Activated CD4-positive, alpha-beta T cell treated with anti-CD3 and anti-CD28 coated beads, Interleukin-2, amount 10 ng/mL, durations not matched to agents 7 days and 5 days (primary cell): ENCODE data around the gene LRP10. TPM values are rescaled to one million over a fixed set of nuclear protein-coding genes. Genes with fewer than 3 reads are reported as not detected.
A peak's percentile ranks its signal among the peaks of the same experiment; 100 is the strongest.
"Not testable (repeated sequence)": the region's sequence is repeated elsewhere in the genome, so short reads cannot be mapped to it uniquely, and the experiment has no call there.

ENCODE experiments used
- CTCF ChIA-PET: fragments of 350-600 bp; sonication (Branson Sonifier 250); formaldehyde crosslinking; loops from one replicate; lab custom pipeline; 2021; ENCODE audit warnings: antibody characterized with exemption; lab: Charles Lee
- POLR2A ChIA-PET: fragments of 350-600 bp; sonication (Branson Sonifier 250); formaldehyde crosslinking; loops from one replicate; lab custom pipeline; 2021; ENCODE audit warnings: antibody characterized with exemption; lab: Charles Lee
- DNase-seq: peaks from one replicate; pipeline ENCODE4 v3.0.0-alpha.2; 2020
- H3K27ac Mint-ChIP-seq: one replicate; pipeline ENCODE4 v1.8.0; 2021; ENCODE audit warnings: mild to moderate bottlenecking, moderate library complexity, mixed read lengths
- H3K27me3 Mint-ChIP-seq: one replicate; pipeline ENCODE4 v1.8.0; 2021; ENCODE audit warnings: mixed read lengths
- H3K36me3 Mint-ChIP-seq: one replicate; pipeline ENCODE4 v1.8.0; 2021; ENCODE audit warnings: low read depth, mixed read lengths
- H3K4me1 Mint-ChIP-seq: one replicate; pipeline ENCODE4 v1.8.0; 2021; ENCODE audit warnings: mixed read lengths
- H3K4me3 Mint-ChIP-seq: one replicate; pipeline ENCODE4 v1.8.0; 2021; ENCODE audit warnings: mild to moderate bottlenecking, moderate library complexity, mixed read lengths
- H3K9me3 Mint-ChIP-seq: one replicate; pipeline ENCODE4 v1.8.0; 2021; ENCODE audit warnings: mixed read lengths
- total RNA-seq, 2 experiments: library from RNA; stranded (reverse); gene quantifications; one replicate each; pipeline ENCODE4 v1.2.3, GENCODE V29; 2021

Gene LRP10
- total RNA-seq, 2 experiments from 2014 or later, result 60.0 to 63.5 TPM

DNA sequence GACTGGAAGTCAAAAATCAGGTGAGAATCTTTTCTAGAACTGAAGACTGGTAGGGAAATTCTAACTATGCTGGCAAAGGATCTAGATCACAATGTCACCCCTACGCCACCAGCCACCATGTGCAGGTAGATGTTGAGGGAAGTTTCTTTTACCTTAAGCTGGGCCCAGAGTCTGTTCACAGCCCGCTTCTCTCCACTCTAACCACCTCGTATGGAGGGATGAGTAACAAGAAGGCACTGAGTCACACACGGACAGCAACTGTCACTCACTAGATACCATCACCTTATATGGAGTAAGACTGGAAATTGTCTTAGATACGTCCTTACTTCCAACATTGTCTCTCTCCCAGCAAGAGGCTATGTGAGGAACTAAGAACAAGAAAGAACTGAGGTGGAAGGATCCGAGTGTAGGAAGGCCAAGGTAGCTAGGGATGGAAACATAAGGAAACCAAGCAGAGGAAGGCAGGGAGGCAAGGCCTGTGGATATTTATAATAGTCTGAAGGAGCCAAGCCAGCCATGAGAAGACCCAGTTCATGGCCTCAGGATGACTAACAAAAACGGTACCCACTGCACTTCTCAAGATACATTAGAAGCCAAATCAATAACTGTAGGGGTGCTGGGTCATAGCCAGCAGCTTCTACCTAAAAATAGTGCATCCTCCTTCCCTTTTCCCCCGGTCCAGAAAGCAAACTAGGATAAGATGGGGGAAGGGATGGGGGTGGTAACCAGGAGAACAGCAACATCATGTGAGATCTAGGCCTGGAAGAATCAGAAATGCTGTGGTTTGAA is 27.0 kb downstream of the LRP10 start:
- no peak overlapping the region for H3K27ac Mint-ChIP-seq
- DNase-seq, result no peak
- peaks cover 23% of the 10 kb centered on the region for H3K4me1 Mint-ChIP-seq
- no peaks in the 10 kb centered on the region for H3K27me3 Mint-ChIP-seq
- CTCF ChIA-PET, result interaction anchor here (1.1 to 7.5 kb wide), 5 partner anchors 12 to 328 kb away, joined by 3 to 61 read pairs (median 7); partner anchors contain the start of gene REM2
- no peak overlapping the region for H3K4me3 Mint-ChIP-seq
- peaks cover 28% of the 10 kb centered on the region for H3K36me3 Mint-ChIP-seq
- POLR2A ChIA-PET, result no interaction called here
- no peaks in the 10 kb centered on the region for H3K9me3 Mint-ChIP-seq

DNA sequence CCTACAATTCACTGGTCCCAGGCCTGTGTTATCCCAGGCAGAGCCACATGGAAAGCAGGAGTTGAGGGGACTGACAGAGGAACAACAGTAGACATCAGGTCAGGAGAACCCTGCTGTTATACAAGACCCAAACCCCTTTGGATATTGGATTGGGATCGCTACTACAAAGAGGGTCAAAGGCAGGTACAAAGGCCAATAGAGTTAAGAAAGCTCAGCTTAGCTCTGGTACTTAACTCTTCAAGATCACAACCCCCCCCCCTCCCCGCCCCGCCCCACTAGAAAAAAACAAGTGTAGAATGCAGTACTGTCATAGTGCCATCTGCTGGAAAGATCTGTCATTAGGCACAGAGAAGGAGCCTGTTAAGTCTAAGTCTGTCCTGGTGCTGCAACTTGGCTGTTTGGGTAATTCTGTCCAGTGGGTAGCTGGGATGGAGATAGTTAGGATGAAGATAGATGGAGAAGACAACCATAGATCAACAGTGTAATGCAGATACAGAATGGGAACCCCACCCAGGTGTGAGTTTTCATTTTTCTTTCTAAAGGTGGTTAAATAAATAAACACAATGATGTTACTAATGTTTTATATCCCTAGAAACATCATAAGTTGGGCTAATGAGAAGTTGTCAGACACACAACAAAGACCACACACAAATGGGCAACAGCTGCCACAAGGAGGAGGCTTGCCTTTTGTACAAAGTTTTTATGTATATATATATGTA is 28.7 kb downstream of the LRP10 start:
- Mint-ChIP-seq H3K4me1 (peaks cover 23% of the 10 kb centered on the region), H3K4me3 (no peak overlapping the region), H3K27ac (peak overlapping the region; percentile 7), H3K36me3 (peaks cover 44% of the 10 kb centered on the region), H3K27me3 (no peaks in the 10 kb centered on the region), H3K9me3 (no peaks in the 10 kb centered on the region)
- peak; percentile 75 for DNase-seq
- POLR2A ChIA-PET, result no interaction called here
- CTCF ChIA-PET, result interaction anchor here (0.5 to 7.5 kb wide), 21 partner anchors 11 to 343 kb away, joined by 3 to 61 read pairs (median 4); partner anchors contain the start of genes LRP10 and REM2

DNA sequence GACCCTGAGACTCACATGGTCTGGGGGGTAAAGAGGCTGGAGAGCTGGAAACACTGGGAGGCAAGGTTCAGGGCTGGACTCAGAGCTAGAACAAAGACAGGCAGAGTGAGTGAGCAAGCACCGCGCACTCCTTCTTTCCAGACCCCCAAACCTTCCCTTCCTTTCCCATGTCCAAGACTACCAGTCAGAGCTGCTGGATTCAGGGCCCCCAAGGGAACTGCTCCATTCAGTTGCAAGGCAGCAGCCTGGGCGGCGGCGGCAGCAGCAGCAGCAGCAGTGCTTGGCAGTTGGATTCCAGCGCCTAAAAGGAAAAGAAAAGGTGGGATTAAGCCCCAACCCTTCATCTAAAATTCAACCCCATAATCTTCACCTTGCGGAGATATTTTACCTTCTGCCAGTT is 30.3 kb downstream of the LRP10 start:
- peaks cover 23% of the 10 kb centered on the region for H3K4me1 Mint-ChIP-seq
- H3K36me3 Mint-ChIP-seq, result peaks cover 55% of the 10 kb centered on the region
- ChIA-PET POLR2A (no interaction called here), CTCF (interaction anchor here (0.7 to 7.5 kb wide), 13 partner anchors 13 to 345 kb away, joined by 3 to 61 read pairs (median 4); partner anchors contain the start of genes AJUBA and REM2)
- H3K27me3 Mint-ChIP-seq, result no peaks in the 10 kb centered on the region
- DNase-seq, result no peak
- H3K4me3 Mint-ChIP-seq, result no peak overlapping the region
- H3K27ac Mint-ChIP-seq, result no peak overlapping the region
- H3K9me3 Mint-ChIP-seq, result no peaks in the 10 kb centered on the region

DNA sequence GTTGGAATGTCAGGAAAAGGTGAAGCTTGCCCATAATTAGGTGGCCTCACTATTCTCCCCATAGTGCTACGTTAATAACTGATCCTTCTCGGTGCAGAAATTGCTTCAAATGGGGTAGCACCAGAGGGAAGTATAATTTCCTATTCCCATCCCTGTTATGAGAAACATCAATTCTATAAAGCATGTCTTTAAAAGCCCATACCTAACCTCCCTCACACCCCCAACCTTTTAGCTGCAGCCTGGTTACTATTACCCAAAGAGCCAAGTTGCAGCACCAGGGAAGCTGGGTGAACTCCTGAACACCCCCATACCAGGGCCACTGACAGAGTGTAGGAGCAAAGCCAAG is 32.2 kb downstream of the LRP10 start:
- Mint-ChIP-seq H3K4me1 (peaks cover 21% of the 10 kb centered on the region), H3K36me3 (peaks cover 51% of the 10 kb centered on the region), H3K9me3 (no peaks in the 10 kb centered on the region), H3K4me3 (no peak overlapping the region), H3K27me3 (no peaks in the 10 kb centered on the region), H3K27ac (no peak overlapping the region)
- POLR2A ChIA-PET, result no interaction called here
- CTCF ChIA-PET, result interaction anchor here (0.9 to 2.9 kb wide), 6 partner anchors 14 to 347 kb away, joined by 3 to 9 read pairs (median 4); no protein-coding TSS in a partner anchor
- no peak for DNase-seq

DNA sequence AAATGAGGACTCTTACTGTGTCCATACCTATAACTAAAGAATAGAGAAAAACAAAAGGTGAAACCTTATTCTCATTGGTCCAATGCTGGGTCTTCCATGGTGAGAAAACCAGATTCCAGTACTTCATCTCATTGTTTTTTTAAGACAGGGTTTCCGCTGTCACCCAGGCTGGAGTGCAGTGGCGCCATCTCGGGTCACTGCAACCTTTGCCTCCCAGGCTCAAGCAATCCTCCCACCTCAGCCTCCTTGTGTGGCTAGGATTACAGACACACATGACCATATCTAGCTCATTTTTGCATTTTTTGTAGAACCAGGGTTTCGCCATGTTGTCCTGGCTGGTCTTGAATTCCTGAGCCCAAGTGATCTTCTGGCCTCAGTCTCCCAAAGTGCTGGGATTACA is 34.1 kb downstream of the LRP10 start:
- Mint-ChIP-seq H3K27ac (no peak overlapping the region), H3K9me3 (no peaks in the 10 kb centered on the region), H3K36me3 (peaks cover 60% of the 10 kb centered on the region), H3K4me3 (no peak overlapping the region), H3K4me1 (peaks cover 21% of the 10 kb centered on the region), H3K27me3 (no peaks in the 10 kb centered on the region)
- DNase-seq, result no peak
- POLR2A ChIA-PET, result no interaction called here
- CTCF ChIA-PET, result interaction anchor here (0.8 to 1.5 kb wide), 5 partner anchors 10 to 81 kb away, joined by 3 to 4 read pairs (median 3); partner anchors contain the start of gene PRMT5

DNA sequence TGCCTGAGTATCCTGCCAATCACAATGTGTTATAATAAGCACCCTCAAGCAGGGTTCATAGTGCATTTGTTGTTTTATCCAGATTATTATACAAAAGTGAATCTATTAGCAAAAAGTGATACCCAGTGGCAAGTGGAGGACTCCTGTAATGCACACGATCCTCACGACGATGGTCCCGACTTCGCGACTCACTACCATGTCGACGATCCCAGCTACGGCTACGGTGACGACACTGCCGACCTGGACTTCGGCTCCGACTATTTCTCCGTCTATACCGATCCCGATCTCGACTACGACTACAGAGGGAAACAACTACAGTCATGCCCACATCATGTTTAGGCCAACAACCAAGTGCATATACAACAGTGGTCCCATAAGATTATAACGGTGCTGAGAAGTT is 34.5 kb downstream of the LRP10 start:
- H3K36me3 Mint-ChIP-seq, result peaks cover 59% of the 10 kb centered on the region
- no peak for DNase-seq
- H3K4me3 Mint-ChIP-seq, result no peak overlapping the region
- peaks cover 17% of the 10 kb centered on the region for H3K4me1 Mint-ChIP-seq
- no peaks in the 10 kb centered on the region for H3K27me3 Mint-ChIP-seq
- H3K27ac Mint-ChIP-seq, result no peak overlapping the region
- ChIA-PET CTCF (interaction anchor here (0.8 to 1.5 kb wide), 5 partner anchors 10 to 80 kb away, joined by 3 to 4 read pairs (median 3); partner anchors contain the start of gene PRMT5), POLR2A (no interaction called here)
- no peaks in the 10 kb centered on the region for H3K9me3 Mint-ChIP-seq

DNA sequence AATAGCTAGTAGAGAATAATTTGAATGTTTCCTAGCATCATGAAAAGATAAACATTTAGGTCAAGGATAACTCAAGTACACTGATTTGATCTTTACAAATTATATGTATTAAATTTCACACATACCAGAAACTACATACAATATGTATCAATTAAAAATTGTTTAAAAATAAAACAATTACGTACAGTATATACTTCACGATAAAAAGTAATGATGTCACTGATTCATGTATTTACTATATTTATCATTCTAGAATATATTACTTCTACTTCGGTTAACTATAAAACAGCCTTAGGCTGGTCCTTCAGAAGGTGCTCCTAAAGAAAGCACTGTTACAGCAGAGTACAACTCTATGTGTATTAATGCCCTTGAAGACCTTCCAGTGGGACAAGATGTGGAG is 35.9 kb downstream of the LRP10 start:
- Mint-ChIP-seq H3K4me3 (no peak overlapping the region), H3K9me3 (no peaks in the 10 kb centered on the region), H3K27me3 (no peaks in the 10 kb centered on the region), H3K27ac (no peak overlapping the region), H3K4me1 (peaks cover 20% of the 10 kb centered on the region), H3K36me3 (peaks cover 60% of the 10 kb centered on the region)
- CTCF ChIA-PET, result interaction anchor here (1.1 kb wide), 1 partner anchor 19 kb away, joined by 3 read pairs; no protein-coding TSS in a partner anchor
- POLR2A ChIA-PET, result no interaction called here
- no peak for DNase-seq

DNA sequence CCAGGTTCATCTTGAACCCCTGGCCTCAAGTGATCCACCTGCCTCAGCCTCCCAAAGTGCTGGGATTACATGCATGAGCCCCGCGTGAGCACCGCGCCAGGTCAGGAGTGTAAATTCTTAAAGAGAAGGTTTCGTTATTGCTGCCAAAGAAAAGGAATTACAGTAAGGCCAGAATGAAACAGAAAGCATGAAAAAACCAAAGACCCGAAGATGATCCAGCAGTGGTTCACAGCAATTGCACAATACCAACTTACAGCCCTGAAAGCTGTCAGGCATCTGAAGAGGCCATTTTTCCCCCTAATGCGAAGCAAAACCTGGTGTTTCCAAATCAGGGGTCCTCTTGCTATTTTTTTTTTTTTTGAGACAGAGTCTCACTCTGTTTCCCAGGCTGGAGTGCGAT is 37.1 kb downstream of the LRP10 start:
- CTCF ChIA-PET, result no interaction called here
- peaks cover 22% of the 10 kb centered on the region for H3K4me1 Mint-ChIP-seq

DNA sequence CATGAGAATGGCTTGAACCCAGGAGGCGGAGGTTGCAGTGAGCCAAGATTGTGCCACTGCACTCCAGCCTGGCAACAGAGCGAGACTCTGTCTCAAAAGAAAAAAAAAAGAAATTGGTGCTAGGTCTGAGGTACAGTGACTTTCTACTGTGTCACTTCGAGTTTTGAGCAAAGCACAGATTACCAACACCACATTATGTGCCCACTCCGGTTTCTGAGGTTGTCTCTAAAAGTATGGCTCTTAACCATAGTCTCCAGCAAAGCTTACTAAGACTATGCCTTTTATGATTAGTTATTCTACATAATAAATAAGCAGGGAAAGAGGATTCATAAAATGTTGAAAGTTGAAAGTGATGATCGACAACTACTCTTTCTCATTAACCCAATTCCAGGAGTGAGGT is 39.4 kb downstream of the LRP10 start:
- no peaks in the 10 kb centered on the region for H3K27me3 Mint-ChIP-seq
- no peak overlapping the region for H3K27ac Mint-ChIP-seq
- no peaks in the 10 kb centered on the region for H3K9me3 Mint-ChIP-seq
- peaks cover 24% of the 10 kb centered on the region for H3K4me1 Mint-ChIP-seq
- H3K36me3 Mint-ChIP-seq, result peaks cover 42% of the 10 kb centered on the region
- no peak overlapping the region for H3K4me3 Mint-ChIP-seq
- DNase-seq, result no peak
- ChIA-PET POLR2A (no interaction called here), CTCF (interaction anchor here (0.9 to 1.2 kb wide), 5 partner anchors 10 to 341 kb away, joined by 3 to 4 read pairs (median 3); no protein-coding TSS in a partner anchor)

More for the DNA sequence above, 37.1 kb downstream of the LRP10 start:
- no peak for DNase-seq
- Mint-ChIP-seq H3K9me3 (no peaks in the 10 kb centered on the region), H3K36me3 (peaks cover 58% of the 10 kb centered on the region), H3K27me3 (no peaks in the 10 kb centered on the region), H3K4me3 (no peak overlapping the region), H3K27ac (peak overlapping the region; percentile 6)
- POLR2A ChIA-PET, result no interaction called here

DNA sequence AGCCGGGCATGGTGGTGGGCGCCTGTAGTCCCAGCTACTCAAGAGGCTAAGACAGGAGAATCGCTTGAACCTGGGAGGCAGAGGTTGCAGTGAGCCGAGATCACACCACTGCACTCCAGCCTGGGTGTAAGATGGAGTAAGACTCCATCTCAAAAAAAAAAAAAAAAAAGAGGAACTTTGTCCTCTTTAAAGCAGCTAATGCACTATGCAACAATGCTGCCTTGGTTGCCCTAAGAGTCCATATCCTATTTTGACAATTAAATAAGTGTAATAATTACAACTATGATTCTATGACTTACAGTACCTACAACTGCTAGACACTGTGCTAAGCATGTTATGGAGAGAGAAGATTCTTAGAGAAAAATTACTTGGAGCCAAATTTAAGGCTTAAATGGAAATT is 43.3 kb downstream of the LRP10 start:
- H3K27ac Mint-ChIP-seq, H3K27me3 Mint-ChIP-seq, H3K9me3 Mint-ChIP-seq, DNase-seq, H3K4me3 Mint-ChIP-seq, POLR2A ChIA-PET: not testable (repeated sequence)
- CTCF ChIA-PET, result interaction anchor here (0.6 to 2.5 kb wide), 5 partner anchors 12 to 345 kb away, joined by 3 to 11 read pairs (median 5); no protein-coding TSS in a partner anchor
- peaks cover 46% of the 10 kb centered on the region for H3K4me1 Mint-ChIP-seq
- H3K36me3 Mint-ChIP-seq, result peaks cover 40% of the 10 kb centered on the region

DNA sequence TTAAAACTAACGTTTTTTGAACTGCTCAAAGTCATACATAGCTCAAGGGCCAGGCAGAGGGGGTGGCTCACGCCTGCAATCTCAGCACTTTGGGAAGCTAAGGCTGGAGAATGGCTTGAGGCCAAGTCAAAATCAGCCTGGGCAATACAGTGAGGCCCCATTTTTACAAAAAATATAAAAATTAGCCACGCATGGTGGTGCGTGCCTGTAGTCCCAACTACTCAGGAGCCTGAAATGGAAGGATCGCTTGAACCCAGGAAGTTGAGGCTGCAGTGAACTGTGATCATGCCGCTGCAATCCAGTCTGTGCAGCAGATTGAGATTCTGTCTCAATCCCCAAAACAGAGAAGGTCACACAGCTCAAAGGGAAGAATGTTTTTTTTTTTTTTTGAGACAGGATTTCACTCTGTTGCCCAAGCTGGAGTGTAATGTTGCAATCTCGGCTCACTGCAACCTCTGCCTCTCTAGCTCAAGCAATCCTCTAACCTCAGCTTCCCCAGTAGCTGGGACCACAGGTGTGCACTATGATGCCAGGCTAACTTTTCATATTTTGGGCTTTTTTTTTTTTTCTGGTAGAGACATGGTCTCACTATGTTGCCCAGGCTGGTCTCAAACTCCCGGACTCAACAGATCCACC is 44.5 kb downstream of the LRP10 start:
- no peak overlapping the region for H3K4me3 Mint-ChIP-seq
- H3K4me1 Mint-ChIP-seq, result peaks cover 52% of the 10 kb centered on the region
- H3K36me3 Mint-ChIP-seq, result peaks cover 43% of the 10 kb centered on the region
- no peaks in the 10 kb centered on the region for H3K9me3 Mint-ChIP-seq
- H3K27me3 Mint-ChIP-seq, result no peaks in the 10 kb centered on the region
- H3K27ac Mint-ChIP-seq, result peak overlapping the region; percentile 3
- CTCF ChIA-PET, result interaction anchor here (0.9 to 5.9 kb wide), 7 partner anchors 11 to 346 kb away, joined by 3 to 45 read pairs (median 5); partner anchors contain the start of gene PRMT5
- DNase-seq, result no peak
- POLR2A ChIA-PET, result no interaction called here
